ENCODE results near the gene EDN2. TPM values are rescaled to one million over a fixed set of nuclear protein-coding genes. Genes with fewer than 3 reads are reported as not detected.

EDN2 gene
- total and polyA plus RNA-seq, 4 donors, result 0.10 to 0.13 TPM; not detected in 2

GRCh38 chr1:41509270-41509671 is 24.8 kb upstream of the EDN2 start:
- DNase-seq (ENCODE audit: low spot score), result no peak
- no peak for TF ChIP-seq ZBTB33 (IDR thresholded peaks at IDR 0.05)
- no peak for TF ChIP-seq YY1 (IDR thresholded peaks at IDR 0.05)
- TF ChIP-seq, protein P1, sequence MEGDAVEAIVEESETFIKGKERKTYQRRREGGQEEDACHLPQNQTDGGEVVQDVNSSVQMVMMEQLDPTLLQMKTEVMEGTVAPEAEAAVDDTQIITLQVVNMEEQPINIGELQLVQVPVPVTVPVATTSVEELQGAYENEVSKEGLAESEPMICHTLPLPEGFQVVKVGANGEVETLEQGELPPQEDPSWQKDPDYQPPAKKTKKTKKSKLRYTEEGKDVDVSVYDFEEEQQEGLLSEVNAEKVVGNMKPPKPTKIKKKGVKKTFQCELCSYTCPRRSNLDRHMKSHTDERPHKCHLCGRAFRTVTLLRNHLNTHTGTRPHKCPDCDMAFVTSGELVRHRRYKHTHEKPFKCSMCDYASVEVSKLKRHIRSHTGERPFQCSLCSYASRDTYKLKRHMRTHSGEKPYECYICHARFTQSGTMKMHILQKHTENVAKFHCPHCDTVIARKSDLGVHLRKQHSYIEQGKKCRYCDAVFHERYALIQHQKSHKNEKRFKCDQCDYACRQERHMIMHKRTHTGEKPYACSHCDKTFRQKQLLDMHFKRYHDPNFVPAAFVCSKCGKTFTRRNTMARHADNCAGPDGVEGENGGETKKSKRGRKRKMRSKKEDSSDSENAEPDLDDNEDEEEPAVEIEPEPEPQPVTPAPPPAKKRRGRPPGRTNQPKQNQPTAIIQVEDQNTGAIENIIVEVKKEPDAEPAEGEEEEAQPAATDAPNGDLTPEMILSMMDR (IDR thresholded peaks at IDR 0.05; ENCODE audit: low read depth, low read length, missing input control), result no peak
- TF ChIP-seq, protein P2, sequence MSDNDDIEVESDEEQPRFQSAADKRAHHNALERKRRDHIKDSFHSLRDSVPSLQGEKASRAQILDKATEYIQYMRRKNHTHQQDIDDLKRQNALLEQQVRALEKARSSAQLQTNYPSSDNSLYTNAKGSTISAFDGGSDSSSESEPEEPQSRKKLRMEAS (IDR thresholded peaks at IDR 0.05), result no peak
- TF ChIP-seq REST (IDR thresholded peaks at IDR 0.05), result no peak
- no peak for TF ChIP-seq JUND (IDR thresholded peaks at IDR 0.05)
- no peak for TF ChIP-seq GABPA (IDR thresholded peaks at IDR 0.05 in 1 of 2, conservative IDR thresholded peaks at IDR 0.05 in 1 of 2)
- TF ChIP-seq FOXA2 (IDR thresholded peaks at IDR 0.05), result no peak
- TF ChIP-seq HNF4G (IDR thresholded peaks at IDR 0.05), result no peak
- TF ChIP-seq HNF4A (conservative IDR thresholded peaks at IDR 0.05), result no peak
- no peak for TF ChIP-seq TAF1 (conservative IDR thresholded peaks at IDR 0.05)
- TF ChIP-seq FOXA1 (IDR thresholded peaks at IDR 0.05), result no peak
- TF ChIP-seq RAD21 (IDR thresholded peaks at IDR 0.05), result no peak
- TF ChIP-seq, protein P3, sequence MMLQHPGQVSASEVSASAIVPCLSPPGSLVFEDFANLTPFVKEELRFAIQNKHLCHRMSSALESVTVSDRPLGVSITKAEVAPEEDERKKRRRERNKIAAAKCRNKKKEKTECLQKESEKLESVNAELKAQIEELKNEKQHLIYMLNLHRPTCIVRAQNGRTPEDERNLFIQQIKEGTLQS (IDR thresholded peaks at IDR 0.05), result no peak
- no peak for TF ChIP-seq NR2F2 (IDR thresholded peaks at IDR 0.05)
- no peak for TF ChIP-seq RXRA (IDR thresholded peaks at IDR 0.05)
- no peak for TF ChIP-seq EGR1 (IDR thresholded peaks at IDR 0.05; ENCODE audit: low read depth in 2 of 2)
- no peak for TF ChIP-seq SP1 (IDR thresholded peaks at IDR 0.05)
- WGBS, result 82% methylated on average over 9 of the region's 9 CpGs
- no peak overlapping the region for H3K4me3 ChIP-seq (ENCODE audit: low read depth in 1 of 3, low read length in 3 of 3)
- no peaks in the 10 kb centered on the region for H3K27me3 ChIP-seq (ENCODE audit: control insufficient read depth in 4 of 4, insufficient read depth in 4 of 4, low read length in 3 of 4)
- no peak overlapping the region for H3K27ac ChIP-seq (ENCODE audit: low read depth in 1 of 2, low read length in 2 of 2)
- no peaks in the 10 kb centered on the region for H3K9me3 ChIP-seq (ENCODE audit: control insufficient read depth in 4 of 4, low read length in 3 of 4)
- H3K4me1 ChIP-seq (ENCODE audit: control insufficient read depth in 4 of 4, insufficient read depth in 4 of 4, low read length in 3 of 4), result no peaks in the 10 kb centered on the region
- no peak overlapping the region for H3K9ac ChIP-seq (ENCODE audit: low read depth in 1 of 2, low read length in 2 of 2)
- no peaks in the 10 kb centered on the region for H3K36me3 ChIP-seq (ENCODE audit: control insufficient read depth in 4 of 4, insufficient read depth in 3 of 4, low read depth in 1 of 4, low read length in 3 of 4)

Data from liver (tissue), 9 donors.